IMR-90 (cell line): ENCODE results near the gene IQSEC1. TPM values are rescaled to one million over a fixed set of nuclear protein-coding genes. Genes with fewer than 3 reads are reported as not detected.

Experiments used
- ATAC-seq: fragments of 200-7000 bp; cut with Tn5 transposase; 2 replicates; pipeline ENCODE4 v1.9.1; 2020; ENCODE audit warnings: low read depth, mild to moderate bottlenecking, moderate library complexity
- BruUV-seq: library from RNA; stranded (reverse); fragments of 400-500 nt; replicated peaks from 2 replicates; lab custom pipeline; 2021; lab: Mats Ljungman, UMichigan
- CTCF ChIA-PET: fragments of 300-600 bp; formaldehyde crosslinking; extraction: SDS; loops from one replicate; lab custom pipeline; 2021; ENCODE audit warnings: antibody characterized with exemption; lab: Yijun Ruan, JAX
- POLR2A ChIA-PET: fragments of 300-600 bp; sonication (Branson Sonifier 250); formaldehyde crosslinking; loops from one replicate; lab custom pipeline; 2022; ENCODE audit warnings: antibody characterized with exemption; ENCODE audit not compliant: unreplicated experiment; lab: Charles Lee
- DNase-seq: peaks from one replicate; pipeline ENCODE4 v3.0.0; 2013
- H2AFZ ChIP-seq: replicated peaks from 2 replicates; pipeline ENCODE3; 2013; ENCODE audit warnings: low read length, mild to moderate bottlenecking; ENCODE audit not compliant: poor library complexity
- H2AK5ac ChIP-seq: 2 replicates; pipeline ENCODE4 v1.6.1; 2013; ENCODE audit warnings: low read depth, low read length, inconsistent platforms
- H2AK9ac ChIP-seq: replicated peaks from 2 replicates; pipeline ENCODE3; 2013; ENCODE audit warnings: mild to moderate bottlenecking, low read depth, low read length, moderate library complexity; ENCODE audit not compliant: poor library complexity
- H2BK120ac ChIP-seq: 2 replicates; pipeline ENCODE4 v1.6.1; 2013; ENCODE audit warnings: low read depth, low read length, inconsistent platforms
- H2BK15ac ChIP-seq: 3 replicates; pipeline ENCODE4 v1.6.1; 2013; ENCODE audit warnings: low read depth, low read length, inconsistent platforms
- H2BK20ac ChIP-seq: 2 replicates; pipeline ENCODE4 v1.6.1; 2013; ENCODE audit warnings: low read depth, mild to moderate bottlenecking, inconsistent platforms, low read length, moderate library complexity
- H2BK5ac ChIP-seq: 2 replicates; pipeline ENCODE4 v1.6.1; 2013; ENCODE audit warnings: mild to moderate bottlenecking, low read depth, low read length, inconsistent platforms; ENCODE audit not compliant: poor library complexity, severe bottlenecking
- H3K14ac ChIP-seq: replicated peaks from 2 replicates; pipeline ENCODE4 v1.6.1; 2013; ENCODE audit warnings: low read depth, low read length, inconsistent platforms
- H3K18ac ChIP-seq: 2 replicates; pipeline ENCODE4 v1.6.1; 2013; ENCODE audit warnings: low read depth, low read length, control low read depth
- H3K23ac ChIP-seq: 2 replicates; pipeline ENCODE4 v1.6.1; 2013; ENCODE audit warnings: low read depth, low read length, inconsistent platforms
- H3K27ac ChIP-seq: 2 replicates; pipeline ENCODE4 v1.5.1; 2013; ENCODE audit warnings: mild to moderate bottlenecking, control low read depth, low read length; ENCODE audit not compliant: insufficient read depth
- H3K27me3 ChIP-seq: 2 replicates; pipeline ENCODE4 v1.6.1; 2013; ENCODE audit warnings: low read length; ENCODE audit not compliant: control insufficient read depth, insufficient read depth
- H3K36me3 ChIP-seq: 2 replicates; pipeline ENCODE4 v1.6.1; 2013; ENCODE audit warnings: low read length, mixed read lengths; ENCODE audit not compliant: control insufficient read depth, insufficient read depth
- H3K4ac ChIP-seq: 2 replicates; pipeline ENCODE4 v1.6.1; 2013; ENCODE audit warnings: low read depth, low read length, inconsistent platforms
- H3K4me1 ChIP-seq: 2 replicates; pipeline ENCODE4 v1.6.1; 2013; ENCODE audit warnings: low read length, mixed read lengths; ENCODE audit not compliant: control insufficient read depth, insufficient read depth
- H3K4me2 ChIP-seq: 2 replicates; pipeline ENCODE4 v1.6.1; 2013; ENCODE audit warnings: low read depth, mild to moderate bottlenecking, control low read depth, low read length, moderate library complexity
- H3K4me3 ChIP-seq: 2 replicates; pipeline ENCODE4 v1.5.1; 2013; ENCODE audit warnings: low read depth, mild to moderate bottlenecking, control low read depth, low read length, moderate library complexity; ENCODE audit not compliant: insufficient read depth
- H3K56ac ChIP-seq: 2 replicates; pipeline ENCODE4 v1.6.1; 2013; ENCODE audit warnings: low read length, inconsistent platforms; ENCODE audit not compliant: insufficient read depth; ENCODE audit errors: extremely low read depth
- H3K79me1 ChIP-seq, 2 experiments: 2 replicates each; pipeline ENCODE4 v1.6.1; 2013; ENCODE audit warnings: low read length in 2 of 2, inconsistent platforms in 1 of 2, low read depth in 1 of 2
- H3K9ac ChIP-seq: 2 replicates; pipeline ENCODE4 v1.6.1; 2013; ENCODE audit warnings: low read depth, low read length, control low read depth
- H3K9me1 ChIP-seq: 2 replicates; pipeline ENCODE4 v1.6.1; 2013; ENCODE audit warnings: low read length, inconsistent platforms; ENCODE audit not compliant: insufficient read depth
- H3K9me3 ChIP-seq: 2 replicates; pipeline ENCODE4 v1.6.1; 2013; ENCODE audit warnings: low read length; ENCODE audit not compliant: control insufficient read depth, insufficient read depth
- H4K20me1 ChIP-seq: 2 replicates; pipeline ENCODE4 v1.6.1; 2013; ENCODE audit warnings: low read length, inconsistent platforms; ENCODE audit not compliant: insufficient read depth
- H4K5ac ChIP-seq: 2 replicates; pipeline ENCODE4 v1.6.1; 2013; ENCODE audit warnings: mild to moderate bottlenecking, low read depth, low read length, control low read depth
- H4K8ac ChIP-seq, 2 experiments: 2 replicates each; pipeline ENCODE4 v1.6.1; 2013; ENCODE audit warnings: low read depth in 2 of 2, low read length in 2 of 2, control low read depth in 1 of 2, inconsistent platforms in 1 of 2
- H4K91ac ChIP-seq: 2 replicates; pipeline ENCODE4 v1.6.1; 2013; ENCODE audit warnings: low read depth, low read length, inconsistent platforms; ENCODE audit not compliant: insufficient read depth
- MAZ ChIP-seq: IDR thresholded peaks from 2 replicates; pipeline ENCODE4 v1.6.1; 2012; ENCODE audit warnings: low read depth, mild to moderate bottlenecking, low read length, improper control_type of control experiment, moderate library complexity, borderline replicate concordance
- RAD21 ChIP-seq: IDR thresholded peaks from 2 replicates; pipeline ENCODE4 v1.6.1; 2012; ENCODE audit warnings: low read length, improper control_type of control experiment
- WGBS, 2 experiments: methylation state at CpG; one replicate each; pipeline versions ENCODE4 v1.1.5 to v1.1.7; 2013; ENCODE audit warnings: missing lambda C conversion rate in 2 of 2; ENCODE audit not compliant: insufficient read length in 1 of 2; ENCODE audit errors: extremely low coverage in 2 of 2; 5-methylcytosine and 5-hydroxymethylcytosine counted together
- dilution Hi-C: fragments of 300-500 bp; cut with HindIII; formaldehyde crosslinking; loops from one replicate; pipeline ENCODE4 v1.14.3; 2018; ENCODE audit warnings: low sequenced_read_pairs; ENCODE audit not compliant: unreplicated experiment
- in situ Hi-C: fragments of 300-500 bp; cut with MboI; formaldehyde crosslinking; loops from 3 replicates; pipeline ENCODE4 v1.14.3; 2019; ENCODE audit warnings: low sequenced_read_pairs, inconsistent platforms, mixed read lengths
- intact Hi-C: fragments of 100-400 bp; cut with micrococcal nuclease; formaldehyde crosslinking; loops from 2 replicates; pipeline ENCODE4 v1.10.0; 2022
- polyA plus RNA-seq, 3 experiments: library from polyadenylated mRNA; depleted of rRNA; stranded (reverse); fragments of >200 nt; gene quantifications; 2 replicates each; pipeline ENCODE4 v1.2.3, GENCODE V29; 2012; ENCODE audit warnings: low replicate concordance in 1 of 3
- total RNA-seq: library from RNA; depleted of rRNA; stranded (reverse); fragments of >200 nt; gene quantifications from 2 replicates; pipeline ENCODE4 v1.2.3, GENCODE V29; 2012

Gene IQSEC1
- total and polyA plus RNA-seq, 2 of the 4 experiments (the other 2 are of a cell fraction), result 5.9 to 11.9 TPM

DNA sequence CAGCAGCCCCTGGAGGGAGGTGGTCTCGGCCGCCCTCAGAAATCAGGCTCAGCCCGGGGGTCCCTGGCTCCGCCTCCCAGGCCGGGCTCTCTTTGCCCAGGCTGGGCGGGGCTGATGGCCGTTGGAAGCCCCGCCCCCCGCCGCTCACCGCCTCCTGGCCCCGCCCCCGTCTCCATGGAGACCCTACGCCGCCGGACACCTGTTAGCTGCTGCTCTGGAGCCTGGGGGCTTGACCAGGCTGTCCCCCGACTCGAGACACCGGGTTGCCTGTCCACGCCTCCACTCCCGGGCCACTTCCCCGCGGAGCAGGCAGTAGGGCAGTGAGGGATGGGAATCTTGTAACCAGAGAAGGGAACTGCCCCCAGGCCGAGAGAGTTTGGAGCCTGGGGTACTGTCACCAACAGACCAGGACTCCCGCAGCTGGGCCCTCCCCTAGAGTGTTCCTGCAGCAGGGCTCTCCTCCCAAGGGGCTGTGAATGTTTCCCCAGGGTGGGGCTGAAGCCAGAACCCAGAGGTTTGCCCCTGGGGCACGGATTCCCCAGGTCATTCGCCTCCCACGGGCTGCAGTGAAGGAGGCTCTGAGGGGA is 204.1 kb downstream of the IQSEC1 start:
- no peak overlapping the region for H3K18ac ChIP-seq
- peaks cover 7% of the 10 kb centered on the region for H3K9me3 ChIP-seq
- no peak overlapping the region for H3K23ac ChIP-seq
- H3K36me3 ChIP-seq, result no peaks in the 10 kb centered on the region
- H4K20me1 ChIP-seq, result no peaks in the 10 kb centered on the region
- H3K79me1 ChIP-seq, result no peaks in the 10 kb centered on the region
- no peak overlapping the region for H2AK5ac ChIP-seq
- CTCF ChIA-PET, result interaction anchor here (0.7 to 1.6 kb wide), 2 partner anchors 9 to 1087 kb away, joined by 3 to 4 read pairs; no protein-coding TSS in a partner anchor
- H2AFZ ChIP-seq, result peak overlapping the region; percentile 85
- in situ Hi-C loops (no loop called here), dilution Hi-C loops (no loop called here), intact Hi-C loops (no loop called here)
- H4K91ac ChIP-seq, result no peak overlapping the region
- BruUV-seq, result no TSS peak
- no peak overlapping the region for H2BK20ac ChIP-seq
- H2BK15ac ChIP-seq, result no peak overlapping the region
- TF ChIP-seq MAZ, result peak; percentile 11; the same call in 1 of the 2 replicates
- TF ChIP-seq RAD21, result no peak
- no peak overlapping the region; the same call in 1 of the 2 replicates for H3K4me2 ChIP-seq
- H4K5ac ChIP-seq, result no peak overlapping the region
- no peak overlapping the region for H2AK9ac ChIP-seq
- H3K56ac ChIP-seq, result no peak overlapping the region
- peak overlapping the region in 1 of 2 experiments; percentile 15; a peak in 1 of 4 replicates for H4K8ac ChIP-seq
- peak; percentile 73 for ATAC-seq
- no peak overlapping the region for H2BK120ac ChIP-seq
- no peak overlapping the region for H3K27ac ChIP-seq
- DNase-seq, result no peak
- H3K4me3 ChIP-seq, result no peak overlapping the region
- H3K4me1 ChIP-seq, result no peaks in the 10 kb centered on the region; the same call in 1 of the 2 replicates
- H3K27me3 ChIP-seq, result peaks cover 26% of the 10 kb centered on the region
- H3K4ac ChIP-seq, result no peak overlapping the region
- no peak overlapping the region for H3K9ac ChIP-seq
- no peaks in the 10 kb centered on the region; the same call in 1 of the 2 replicates for H3K9me1 ChIP-seq
- H3K14ac ChIP-seq, result no peak overlapping the region
- POLR2A ChIA-PET, result interaction anchor here (0.6 kb wide), 1 partner anchor 53 kb away, joined by 6 read pairs; no protein-coding TSS in a partner anchor
- no peak overlapping the region for H2BK5ac ChIP-seq
- WGBS, 2 experiments, result 0% methylated on average over 2 of the region's 28 CpGs; no CpG with 5 or more reads in 1 of the 2 experiments
